Measurements from ENCODE around the gene TUG1. TPM values are rescaled to one million over a fixed set of nuclear protein-coding genes. Genes with fewer than 3 reads are reported as not detected.

Gene TUG1
- polyA plus RNA-seq, 1 donor: 105 TPM

GRCh38 chr22:31001124-31001770, 32.2 kb downstream of the TUG1 start:
- no peak for DNase-seq (ENCODE audit: low read depth)

GRCh38 chr22:31005535-31005934, 36.5 kb downstream of the TUG1 start:
- no peak for DNase-seq (ENCODE audit: low read depth)

- no peak for DNase-seq (ENCODE audit: low read depth)
Measured at GRCh38 chr22:31019191-31019930, 50.3 kb downstream of the TUG1 start.

- DNase-seq (ENCODE audit: low read depth): no peak
Measured at GRCh38 chr22:31020334-31020733, 51.3 kb downstream of the TUG1 start.

- DNase-seq (ENCODE audit: low read depth): no peak
Measured at GRCh38 chr22:31022516-31022915, 53.5 kb downstream of the TUG1 start.

Other genes with a start within 250 kb of the TUG1 start
- 26.4 TPM for gene MORC2, start 491 bp upstream of the TUG1 start, polyA plus RNA-seq (ENCODE audit: insufficient read length)
- 258 TPM for gene SMTN, start 112.1 kb downstream of the TUG1 start, polyA plus RNA-seq (ENCODE audit: insufficient read length)
- 18.8 TPM for gene SELENOM, start 138.3 kb downstream of the TUG1 start, polyA plus RNA-seq (ENCODE audit: insufficient read length)
- 1.6 TPM for gene INPP5J, start 153.7 kb downstream of the TUG1 start, polyA plus RNA-seq (ENCODE audit: insufficient read length)
- not detected for gene PLA2G3, start 171.2 kb downstream of the TUG1 start, polyA plus RNA-seq (ENCODE audit: insufficient read length)
- gene RNF185, start 190.9 kb downstream of the TUG1 start, polyA plus RNA-seq (ENCODE audit: insufficient read length): 20.1 TPM
- gene LIMK2, start 243.0 kb downstream of the TUG1 start, polyA plus RNA-seq (ENCODE audit: insufficient read length): 23.1 TPM